HG03039 (cell line): ENCODE results near the gene LRRC23.

Source experiments
- ATAC-seq: cut with Tn5 transposase; IDR thresholded peaks from one replicate; pipeline ENCODE4 v1.9.1; 2021; ENCODE audit warnings: mild to moderate bottlenecking, moderate library complexity; ENCODE audit not compliant: unreplicated experiment

LRRC23 gene

GRCh38 chr12:6923851-6924250 is 19.2 kb downstream of the LRRC23 start:
- no peak for ATAC-seq

GRCh38 chr12:6925239-6925539 is 20.6 kb downstream of the LRRC23 start:
- ATAC-seq: no peak

- no peak for ATAC-seq
These were observed 21.1 kb downstream of the LRRC23 start for GRCh38 chr12:6925540-6926279.

GRCh38 chr12:6927379-6928021 is 22.9 kb downstream of the LRRC23 start, which contains the start of gene ATN1:
Gene ATN1 (plus strand): TSS chr12:6927959. CDS start chr12:6934002, 6,043 bp downstream.
- ATAC-seq: no peak

GRCh38 chr12:6928022-6928702 is 23.5 kb downstream of the LRRC23 start:
- ATAC-seq: no peak

GRCh38 chr12:6928703-6929407 is 24.2 kb downstream of the LRRC23 start:
- no peak for ATAC-seq

GRCh38 chr12:6929466-6930452 is 25.1 kb downstream of the LRRC23 start:
- ATAC-seq: no peak

DNA sequence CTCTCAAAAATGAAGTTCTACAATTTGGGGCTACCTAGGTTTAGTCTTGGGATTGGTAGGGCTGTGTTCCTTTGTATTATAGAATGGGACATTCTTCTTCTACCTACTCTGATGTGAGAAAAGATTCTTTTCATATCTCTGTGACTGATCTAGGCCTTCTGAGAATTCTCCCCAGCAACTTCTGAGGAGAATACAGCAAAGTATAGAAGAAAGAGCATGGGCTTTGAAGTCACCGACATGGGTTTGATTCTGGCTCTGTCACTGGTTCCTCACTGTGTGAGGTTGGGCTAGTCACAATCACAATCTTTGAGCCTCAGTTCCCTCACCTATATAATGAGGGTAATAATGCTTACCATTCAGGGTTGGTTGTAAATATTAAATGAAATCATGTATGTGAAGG is 28.1 kb downstream of the LRRC23 start:
- ATAC-seq: no peak

- no peak for ATAC-seq
These were observed 29.5 kb downstream of the LRRC23 start for GRCh38 chr12:6934110-6934509.

DNA sequence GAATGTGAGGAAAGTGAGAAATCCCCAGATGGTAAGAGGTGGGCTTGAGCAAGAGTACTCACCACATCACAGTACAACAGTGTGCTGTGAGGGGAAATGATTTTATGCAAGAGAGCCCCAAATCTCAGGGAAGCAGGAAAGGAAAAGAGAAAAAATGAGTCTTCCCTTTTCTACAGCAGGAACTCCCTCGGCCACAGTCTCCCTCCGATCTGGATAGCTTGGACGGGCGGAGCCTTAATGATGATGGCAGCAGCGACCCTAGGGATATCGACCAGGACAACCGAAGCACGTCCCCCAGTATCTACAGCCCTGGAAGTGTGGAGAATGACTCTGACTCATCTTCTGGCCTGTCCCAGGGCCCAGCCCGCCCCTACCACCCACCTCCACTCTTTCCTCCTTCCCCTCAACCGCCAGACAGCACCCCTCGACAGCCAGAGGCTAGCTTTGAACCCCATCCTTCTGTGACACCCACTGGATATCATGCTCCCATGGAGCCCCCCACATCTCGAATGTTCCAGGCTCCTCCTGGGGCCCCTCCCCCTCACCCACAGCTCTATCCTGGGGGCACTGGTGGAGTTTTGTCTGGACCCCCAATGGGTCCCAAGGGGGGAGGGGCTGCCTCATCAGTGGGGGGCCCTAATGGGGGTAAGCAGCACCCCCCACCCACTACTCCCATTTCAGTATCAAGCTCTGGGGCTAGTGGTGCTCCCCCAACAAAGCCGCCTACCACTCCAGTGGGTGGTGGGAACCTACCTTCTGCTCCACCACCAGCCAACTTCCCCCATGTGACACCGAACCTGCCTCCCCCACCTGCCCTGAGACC is 31.0 kb downstream of the LRRC23 start:
- no peak for ATAC-seq

DNA sequence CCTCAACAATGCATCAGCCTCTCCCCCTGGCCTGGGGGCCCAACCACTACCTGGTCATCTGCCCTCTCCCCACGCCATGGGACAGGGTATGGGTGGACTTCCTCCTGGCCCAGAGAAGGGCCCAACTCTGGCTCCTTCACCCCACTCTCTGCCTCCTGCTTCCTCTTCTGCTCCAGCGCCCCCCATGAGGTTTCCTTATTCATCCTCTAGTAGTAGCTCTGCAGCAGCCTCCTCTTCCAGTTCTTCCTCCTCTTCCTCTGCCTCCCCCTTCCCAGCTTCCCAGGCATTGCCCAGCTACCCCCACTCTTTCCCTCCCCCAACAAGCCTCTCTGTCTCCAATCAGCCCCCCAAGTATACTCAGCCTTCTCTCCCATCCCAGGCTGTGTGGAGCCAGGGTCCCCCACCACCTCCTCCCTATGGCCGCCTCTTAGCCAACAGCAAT is 31.6 kb downstream of the LRRC23 start:
- ATAC-seq: no peak

DNA sequence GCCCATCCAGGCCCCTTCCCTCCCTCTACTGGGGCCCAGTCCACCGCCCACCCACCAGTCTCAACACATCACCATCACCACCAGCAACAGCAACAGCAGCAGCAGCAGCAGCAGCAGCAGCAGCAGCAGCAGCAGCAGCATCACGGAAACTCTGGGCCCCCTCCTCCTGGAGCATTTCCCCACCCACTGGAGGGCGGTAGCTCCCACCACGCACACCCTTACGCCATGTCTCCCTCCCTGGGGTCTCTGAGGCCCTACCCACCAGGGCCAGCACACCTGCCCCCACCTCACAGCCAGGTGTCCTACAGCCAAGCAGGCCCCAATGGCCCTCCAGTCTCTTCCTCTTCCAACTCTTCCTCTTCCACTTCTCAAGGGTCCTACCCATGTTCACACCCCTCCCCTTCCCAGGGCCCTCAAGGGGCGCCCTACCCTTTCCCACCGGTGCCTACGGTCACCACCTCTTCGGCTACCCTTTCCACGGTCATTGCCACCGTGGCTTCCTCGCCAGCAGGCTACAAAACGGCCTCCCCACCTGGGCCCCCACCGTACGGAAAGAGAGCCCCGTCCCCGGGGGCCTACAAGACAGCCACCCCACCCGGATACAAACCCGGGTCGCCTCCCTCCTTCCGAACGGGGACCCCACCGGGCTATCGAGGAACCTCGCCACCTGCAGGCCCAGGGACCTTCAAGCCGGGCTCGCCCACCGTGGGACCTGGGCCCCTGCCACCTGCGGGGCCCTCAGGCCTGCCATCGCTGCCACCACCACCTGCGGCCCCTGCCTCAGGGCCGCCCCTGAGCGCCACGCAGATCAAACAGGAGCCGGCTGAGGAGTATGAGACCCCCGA is 32.2 kb downstream of the LRRC23 start:
- no peak for ATAC-seq

DNA sequence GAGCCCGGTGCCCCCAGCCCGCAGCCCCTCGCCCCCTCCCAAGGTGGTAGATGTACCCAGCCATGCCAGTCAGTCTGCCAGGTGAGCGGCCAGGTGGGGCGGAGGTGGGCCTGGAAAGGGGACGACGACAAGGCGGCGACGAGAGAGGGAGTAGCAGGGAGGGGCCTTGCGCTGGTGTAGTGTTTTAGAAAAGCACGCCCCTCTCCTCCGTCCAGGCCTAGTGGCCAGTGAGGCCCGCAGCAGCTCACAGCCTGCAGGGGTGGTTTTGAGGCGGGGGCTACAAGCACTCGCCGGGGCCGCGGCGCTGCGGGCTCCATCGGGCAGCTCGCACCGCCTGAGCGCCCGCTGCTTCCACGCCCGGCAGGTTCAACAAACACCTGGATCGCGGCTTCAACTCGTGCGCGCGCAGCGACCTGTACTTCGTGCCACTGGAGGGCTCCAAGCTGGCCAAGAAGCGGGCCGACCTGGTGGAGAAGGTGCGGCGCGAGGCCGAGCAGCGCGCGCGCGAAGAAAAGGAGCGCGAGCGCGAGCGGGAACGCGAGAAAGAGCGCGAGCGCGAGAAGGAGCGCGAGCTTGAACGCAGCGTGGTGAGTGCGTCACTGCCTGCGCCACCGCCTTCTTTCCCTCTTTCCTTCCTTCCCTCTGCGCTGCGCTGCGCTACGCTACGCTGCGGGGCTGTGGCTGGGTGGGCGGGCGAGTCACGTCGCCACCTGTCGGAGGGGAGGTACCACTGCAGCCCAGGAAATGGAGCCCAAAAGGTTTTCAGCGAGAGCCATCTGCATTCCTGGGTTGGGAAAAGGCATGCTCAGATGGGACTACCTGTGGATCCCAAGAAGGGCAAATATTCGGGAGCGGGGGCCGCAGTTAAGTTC is 33.1 kb downstream of the LRRC23 start:
- peak; percentile 88 for ATAC-seq

GRCh38 chr12:6938353-6939190 is 34.0 kb downstream of the LRRC23 start:
- no peak for ATAC-seq

- no peak for ATAC-seq
These were observed 34.5 kb downstream of the LRRC23 start for GRCh38 chr12:6939191-6939540.

- no peak for ATAC-seq
These were observed 36.6 kb downstream of the LRRC23 start for GRCh38 chr12:6941267-6941666.

DNA sequence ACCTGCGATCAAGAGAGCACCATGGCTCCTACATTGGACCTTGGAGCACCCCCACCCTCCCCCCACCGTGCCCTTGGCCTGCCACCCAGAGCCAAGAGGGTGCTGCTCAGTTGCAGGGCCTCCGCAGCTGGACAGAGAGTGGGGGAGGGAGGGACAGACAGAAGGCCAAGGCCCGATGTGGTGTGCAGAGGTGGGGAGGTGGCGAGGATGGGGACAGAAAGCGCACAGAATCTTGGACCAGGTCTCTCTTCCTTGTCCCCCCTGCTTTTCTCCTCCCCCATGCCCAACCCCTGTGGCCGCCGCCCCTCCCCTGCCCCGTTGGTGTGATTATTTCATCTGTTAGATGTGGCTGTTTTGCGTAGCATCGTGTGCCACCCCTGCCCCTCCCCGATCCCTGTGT is 37.2 kb downstream of the LRRC23 start:
- ATAC-seq: no peak
